Endothelial cell of umbilical vein (primary cell): Measurements from ENCODE around the gene LALBA. TPM values are rescaled to one million over a fixed set of nuclear protein-coding genes. Genes with fewer than 3 reads are reported as not detected.

Source experiments
- BruUV-seq: library from RNA; stranded (reverse); fragments of 400-500 nt; replicated peaks from 2 replicates; lab custom pipeline; 2021; lab: Mats Ljungman, UMichigan
- CTCF ChIA-PET: fragments of 300-600, 350-600 bp; sonication (Branson Sonifier 250); formaldehyde crosslinking; loops from one replicate; lab custom pipeline; 2021; ENCODE audit warnings: antibody characterized with exemption, inconsistent platforms; lab: Charles Lee
- POLR2A ChIA-PET: fragments of 300-600, 350-600 bp; sonication (Branson Sonifier 250); formaldehyde crosslinking; loops from one replicate; lab custom pipeline; 2021; ENCODE audit warnings: antibody characterized with exemption, inconsistent platforms; lab: Charles Lee
- DNase-seq: peaks from one replicate; pipeline ENCODE4 v3.0.0-alpha.2; 2011; ENCODE audit warnings: low read depth, low spot score
- FAIRE-seq: peaks from 2 replicates; lab custom pipeline; 2011; peaks lifted over from hg19 to GRCh38; lab: Jason Lieb, UNC
- H2AFZ ChIP-seq: 2 replicates; pipeline ENCODE4 v1.6.0; 2012; ENCODE audit warnings: low read depth, low read length, control low read depth, inconsistent platforms
- H3K27ac ChIP-seq: 2 replicates; pipeline ENCODE4 v1.5.1; 2011; ENCODE audit warnings: low read depth, mild to moderate bottlenecking, control low read depth, low read length, moderate library complexity; ENCODE audit not compliant: insufficient read depth
- H3K27me3 ChIP-seq, 2 experiments: 2 replicates each; pipeline versions ENCODE4 v1.6.0 to v1.6.1; 2011; ENCODE audit warnings: low read length in 2 of 2, mixed read lengths in 1 of 2; ENCODE audit not compliant: control insufficient read depth in 2 of 2, insufficient read depth in 2 of 2
- H3K36me3 ChIP-seq, 2 experiments: 2 replicates in 1 of 2; 3 replicates in 1 of 2; pipeline ENCODE4 v1.5.1; 2011; ENCODE audit warnings: low read length in 2 of 2, mild to moderate bottlenecking in 1 of 2, moderate library complexity in 1 of 2; ENCODE audit not compliant: control insufficient read depth in 2 of 2, insufficient read depth in 2 of 2; ENCODE audit errors: extremely low read depth in 1 of 2
- H3K4me1 ChIP-seq: 3 replicates; pipeline ENCODE4 v1.5.1; 2011; ENCODE audit warnings: mild to moderate bottlenecking, low read length; ENCODE audit not compliant: control insufficient read depth, insufficient read depth; ENCODE audit errors: extremely low read depth
- H3K4me2 ChIP-seq: 2 replicates; pipeline ENCODE4 v1.6.1; 2011; ENCODE audit warnings: low read length, control low read depth, mixed read lengths; ENCODE audit not compliant: insufficient read depth
- H3K4me3 ChIP-seq, 3 experiments: fragments of 200-600 bp in 1 of 3; sonication (generic), shearing (Covaris generic) in 1 of 3; replicated peaks in 1 of 3; 2 replicates each; pipeline ENCODE4 v1.5.1; 2011 to 2016; ENCODE audit warnings: control low read depth in 3 of 3, low read length in 3 of 3, mild to moderate bottlenecking in 2 of 3, inconsistent platforms in 1 of 3, low read depth in 1 of 3, moderate library complexity in 1 of 3; ENCODE audit not compliant: insufficient read depth in 1 of 3
- H3K79me2 ChIP-seq: 2 replicates; pipeline ENCODE4 v1.6.0; 2012; ENCODE audit warnings: low read length, inconsistent platforms; ENCODE audit not compliant: control insufficient read depth, insufficient read depth
- H3K9ac ChIP-seq: replicated peaks from 2 replicates; pipeline ENCODE3; 2011; ENCODE audit warnings: low read length, control low read depth; ENCODE audit not compliant: insufficient read depth; ENCODE audit errors: extremely low read depth
- H3K9me1 ChIP-seq: replicated peaks from 3 replicates; pipeline ENCODE4 v1.6.0; 2011; ENCODE audit warnings: mild to moderate bottlenecking, low read length; ENCODE audit not compliant: control insufficient read depth, insufficient read depth; ENCODE audit errors: extremely low read depth
- H3K9me3 ChIP-seq: replicated peaks from 2 replicates; pipeline ENCODE4 v1.5.1; 2012; ENCODE audit warnings: low read length, inconsistent platforms; ENCODE audit not compliant: control insufficient read depth, insufficient read depth
- H4K20me1 ChIP-seq: replicated peaks from 2 replicates; pipeline ENCODE3; 2011; ENCODE audit warnings: mild to moderate bottlenecking, low read length; ENCODE audit not compliant: control insufficient read depth, insufficient read depth; ENCODE audit errors: extremely low read depth
- CTCF ChIP-seq, 2 donors: IDR thresholded peaks; 1 replicate in 1 of 2; 2 replicates in 1 of 2; pipeline ENCODE4 v1.5.1; 2011; ENCODE audit warnings: low read length in 2 of 2, mild to moderate bottlenecking in 2 of 2, moderate library complexity in 2 of 2, control low read depth in 1 of 2, inconsistent platforms in 1 of 2, low read depth in 1 of 2; ENCODE audit not compliant: insufficient read depth in 1 of 2; ENCODE audit errors: extremely low read depth in 1 of 2
- EZH2 ChIP-seq: IDR thresholded peaks from 2 replicates; pipeline ENCODE4 v1.6.1; 2012; ENCODE audit warnings: borderline replicate concordance, low read depth, mild to moderate bottlenecking, moderate library complexity, low read length, inconsistent platforms; ENCODE audit not compliant: severe bottlenecking
- FOS ChIP-seq: IDR thresholded peaks from 2 replicates; pipeline ENCODE4 v1.6.1; 2011; ENCODE audit warnings: mild to moderate bottlenecking, low read length, moderate library complexity, borderline replicate concordance; ENCODE audit not compliant: insufficient read depth
- GATA2 ChIP-seq: IDR thresholded peaks from 2 replicates; pipeline ENCODE4 v1.7.0; 2011; ENCODE audit warnings: low read depth, mild to moderate bottlenecking, moderate library complexity, mixed read lengths, low read length; ENCODE audit not compliant: insufficient read length, insufficient read depth
- JUN ChIP-seq: IDR thresholded peaks from 2 replicates; pipeline ENCODE4 v1.6.1; 2011; ENCODE audit warnings: borderline replicate concordance, low read depth; ENCODE audit not compliant: insufficient read length, insufficient read depth
- MAX ChIP-seq: IDR thresholded peaks from 2 replicates; pipeline ENCODE4 v1.6.1; 2011; ENCODE audit not compliant: insufficient read depth, insufficient read length
- POLR2A ChIP-seq: IDR thresholded peaks from 2 replicates; pipeline ENCODE4 v1.6.1; 2012; ENCODE audit warnings: low read depth, mild to moderate bottlenecking, control low read depth, low read length
- POLR2AphosphoS5 ChIP-seq: IDR thresholded peaks from 2 replicates; pipeline ENCODE4 v1.6.1; 2012; ENCODE audit warnings: low read depth, mild to moderate bottlenecking, control low read depth, low read length, moderate library complexity; ENCODE audit not compliant: insufficient read depth
- dilution Hi-C: fragments of 300-500 bp; cut with MboI; formaldehyde crosslinking; loops from one replicate; pipeline ENCODE4 v1.15.0; 2019; ENCODE audit warnings: low sequenced_read_pairs; ENCODE audit not compliant: extremely low pct_ligation_motif_present
- intact Hi-C: fragments of 100-400 bp; cut with micrococcal nuclease; formaldehyde crosslinking; loops from one replicate; pipeline ENCODE4 v1.10.0; 2022
- polyA plus RNA-seq, 4 experiments: library from polyadenylated mRNA; depleted of rRNA in 3 of 4; stranded (reverse) in 3 of 4; unstranded in 1 of 4; fragments of >200 nt; gene quantifications; 2 replicates each; pipeline versions ENCODE4 v1.2.1 to v1.2.3, GENCODE V29; 2011 to 2012; ENCODE audit warnings: missing spikeins in 1 of 4
- total RNA-seq: library from RNA; stranded (reverse); gene quantifications from 2 replicates; pipeline ENCODE4 v1.2.3, GENCODE V29; 2021

Gene LALBA
- total and polyA plus RNA-seq, 2 donors (not counting 3 experiments of a cell fraction or from before 2014, with no cell fraction given) = not detected

GRCh38 chr12:48601013-48601756 lies 31.3 kb upstream of the LALBA start:
- dilution Hi-C loops (no loop called here), intact Hi-C loops (no loop called here)
- no peak overlapping the region for H3K4me2 ChIP-seq
- no peaks in the 10 kb centered on the region for H3K9me1 ChIP-seq
- no peak overlapping the region for H2AFZ ChIP-seq
- no TSS peak for BruUV-seq
- TF ChIP-seq GATA2 (no peak), MAX (no peak), FOS (no peak), POLR2A (no peak), CTCF (IDR thresholded peaks at IDR 0.05; ENCODE audit: extremely low read depth in 1 of 2, insufficient read depth in 1 of 2, low read depth in 1 of 2, low read length in 2 of 2) (no peak), POLR2AphosphoS5 (no peak), EZH2 (no peak), JUN (no peak)
- POLR2A ChIA-PET = no interaction called here
- no peak overlapping the region for H3K27ac ChIP-seq
- H3K4me3 ChIP-seq = no peak overlapping the region
- H3K36me3 ChIP-seq = no peaks in the 10 kb centered on the region
- no peak overlapping the region for H3K9ac ChIP-seq
- H3K9me3 ChIP-seq = no peaks in the 10 kb centered on the region
- DNase-seq = no peak
- H4K20me1 ChIP-seq = no peaks in the 10 kb centered on the region
- CTCF ChIA-PET = interaction anchor here (3.4 kb wide), 1 partner anchor 17 kb away, joined by 12 read pairs; no protein-coding TSS in a partner anchor
- no peaks in the 10 kb centered on the region for H3K79me2 ChIP-seq
- peaks cover 0 to 3% of the 10 kb centered on the region in 2 experiments for H3K27me3 ChIP-seq
- no peak for FAIRE-seq
- no peaks in the 10 kb centered on the region for H3K4me1 ChIP-seq
